CD4-positive, alpha-beta T cell treated with Interleukin-17A for 4 hours (primary cell): ENCODE data around the gene CBX6.
"Not testable (repeated sequence)": the region's sequence is repeated elsewhere in the genome, so short reads cannot be mapped to it uniquely, and the experiment has no call there.

ENCODE experiments used
- DNase-seq: peaks from one replicate; pipeline ENCODE4 v3.0.0-alpha.2; 2020; ENCODE audit warnings: mixed read lengths

CBX6 gene

DNA sequence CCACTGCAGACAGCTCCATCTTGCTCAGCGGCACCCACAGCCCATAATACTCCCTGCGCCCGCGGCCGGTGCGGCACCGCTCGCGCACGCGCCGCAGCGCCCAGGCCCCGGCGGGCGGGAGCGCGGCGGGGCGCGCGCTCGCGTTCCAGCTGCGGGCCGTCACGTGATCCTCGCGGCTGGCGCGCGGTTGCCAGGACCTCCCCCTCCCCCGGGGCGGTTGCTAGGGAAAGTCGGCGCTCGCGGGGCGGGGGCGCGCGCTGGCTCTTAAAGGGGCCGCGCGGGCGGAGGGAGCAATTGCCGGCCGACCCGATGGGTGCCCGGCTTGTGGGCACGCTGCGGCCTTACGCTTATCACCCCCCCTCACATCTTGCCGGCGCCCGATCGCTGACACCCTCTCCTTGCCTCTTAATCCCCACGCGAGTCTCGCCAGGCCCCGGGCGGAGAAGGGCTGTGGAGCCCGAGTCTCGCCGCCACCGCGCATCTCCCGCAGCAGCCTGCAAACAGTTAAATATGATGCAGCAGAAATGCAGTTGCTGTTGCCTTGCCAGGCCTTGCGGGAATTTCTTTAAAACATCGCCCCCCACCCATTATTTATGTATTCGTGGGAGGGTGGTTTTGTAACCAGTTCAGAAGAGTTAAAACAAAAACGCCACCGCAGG lies at the start of gene CBX6:
TSS of gene CBX6 (minus strand) at position 45 of the 659 bp plus-strand sequence. CDS start at position 19, 26 bp downstream.
- DNase-seq: peak; percentile 97

DNA sequence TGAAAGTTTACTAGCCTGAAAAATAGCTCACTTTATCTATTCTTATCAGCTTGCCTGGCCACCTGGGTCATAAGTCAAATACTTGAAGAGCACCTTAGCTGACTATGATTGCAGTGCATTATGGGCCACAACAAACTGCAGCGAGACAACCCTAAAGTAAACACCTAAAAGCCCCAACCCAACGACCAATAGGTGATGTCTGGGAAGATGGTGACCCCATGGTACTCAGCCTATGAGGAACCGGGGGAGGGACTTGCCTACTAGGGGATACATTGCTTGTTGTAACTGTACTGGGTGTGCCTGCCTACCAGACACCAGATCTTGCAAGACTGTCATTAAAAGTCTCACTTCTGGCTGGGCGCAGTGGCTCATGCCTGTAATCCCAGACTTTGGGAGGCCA lies 49.8 kb upstream of the CBX6 start:
- DNase-seq: no peak

DNA sequence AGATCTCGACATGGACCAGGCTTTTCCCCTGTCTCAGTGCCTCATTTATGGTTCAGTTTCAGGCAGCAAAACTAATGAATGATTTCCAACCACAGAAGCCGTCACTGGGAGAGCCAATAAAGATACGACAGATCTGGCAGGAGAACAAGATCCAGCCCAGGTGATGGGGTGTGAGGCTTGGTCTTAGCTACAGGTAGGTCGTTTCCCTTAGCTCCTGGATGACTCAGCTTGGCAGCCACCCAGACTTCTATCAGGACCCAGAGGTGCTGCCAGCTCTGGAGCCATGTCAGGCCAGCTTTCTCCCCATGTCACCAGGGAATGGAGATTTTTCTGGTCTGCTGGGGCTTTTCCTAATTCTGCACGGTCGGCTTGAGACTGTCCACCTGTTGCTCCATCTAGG lies 49.1 kb upstream of the CBX6 start:
- peak; percentile 8 for DNase-seq

DNA sequence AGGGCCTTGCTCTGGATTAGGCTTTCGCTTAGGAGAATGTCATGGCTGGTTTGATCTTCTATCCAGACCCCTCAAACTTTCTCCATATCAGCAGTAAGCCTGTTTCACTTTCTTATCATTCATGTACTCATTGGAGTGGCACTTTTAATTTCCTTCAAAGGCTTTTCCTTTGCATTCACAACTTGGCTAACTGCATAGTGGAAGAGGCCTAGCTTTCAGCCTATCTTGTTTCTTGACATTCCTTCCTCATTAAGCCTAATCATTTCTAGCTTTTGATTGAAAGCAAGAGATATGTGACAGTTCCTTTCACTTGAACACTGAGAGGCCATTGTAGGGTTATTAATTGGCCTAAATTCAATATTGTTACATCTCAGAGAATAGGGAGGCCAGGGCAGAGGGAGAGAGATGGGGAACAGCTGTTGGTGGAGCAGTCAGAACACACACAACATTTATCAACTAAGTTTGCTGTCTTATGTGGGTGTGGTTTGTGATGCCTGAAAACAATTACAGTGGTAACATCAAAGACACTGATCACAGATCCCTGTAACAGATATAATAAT lies 47.7 kb upstream of the CBX6 start:
- DNase-seq: no peak

DNA sequence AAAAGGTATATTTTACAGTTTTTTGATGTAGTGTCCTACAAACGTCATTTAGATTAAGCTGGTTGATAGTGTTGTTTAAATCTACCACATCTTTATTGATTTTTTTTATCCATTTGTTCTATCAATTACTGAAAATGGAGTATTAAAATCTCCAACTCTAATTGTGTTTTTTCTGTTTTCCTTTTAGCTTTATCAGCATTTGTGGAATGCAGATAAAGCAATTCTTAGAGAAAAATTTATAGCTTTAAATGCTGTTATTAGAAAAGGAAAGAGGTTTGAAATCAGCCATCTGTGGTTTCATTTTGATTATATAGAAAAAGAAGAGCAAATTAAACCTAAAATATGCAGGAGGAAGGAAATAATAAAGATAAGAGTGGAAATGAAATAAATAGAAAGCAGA lies 39.4 kb upstream of the CBX6 start:
- DNase-seq: no peak

- no peak for DNase-seq
Observed at GRCh38 chr22:38907767-38908166, 35.8 kb upstream of the CBX6 start.

- DNase-seq: no peak
Observed at GRCh38 chr22:38906052-38906451, 34.0 kb upstream of the CBX6 start.

DNA sequence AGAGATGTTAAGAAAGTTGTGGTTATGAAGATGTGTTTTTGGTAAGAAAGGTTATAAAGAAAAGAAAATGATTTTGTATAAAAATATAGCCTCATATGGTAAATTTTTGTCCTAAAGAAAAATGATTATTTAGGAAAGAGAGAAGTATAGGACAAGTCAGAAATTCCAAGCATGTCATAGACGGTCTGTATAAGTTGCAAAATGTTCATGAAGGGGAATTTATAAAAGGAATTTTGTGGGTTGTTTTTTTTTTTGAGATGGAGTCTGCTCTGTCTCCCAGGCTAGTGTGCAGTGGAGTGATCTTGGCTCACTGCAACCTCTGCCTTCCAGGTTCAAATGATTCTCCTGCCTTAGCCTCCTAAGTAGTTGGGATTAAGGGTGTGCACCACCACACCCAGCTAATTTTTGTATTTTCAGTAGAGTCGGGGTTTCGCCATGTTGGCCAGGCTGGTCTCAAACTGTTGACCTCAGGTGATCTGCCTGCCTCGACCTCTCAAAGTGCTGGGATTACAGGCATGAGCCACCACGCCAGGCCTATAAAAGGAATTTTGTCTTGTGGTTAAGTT lies 32.1 kb upstream of the CBX6 start:
- DNase-seq: not testable (repeated sequence)

DNA sequence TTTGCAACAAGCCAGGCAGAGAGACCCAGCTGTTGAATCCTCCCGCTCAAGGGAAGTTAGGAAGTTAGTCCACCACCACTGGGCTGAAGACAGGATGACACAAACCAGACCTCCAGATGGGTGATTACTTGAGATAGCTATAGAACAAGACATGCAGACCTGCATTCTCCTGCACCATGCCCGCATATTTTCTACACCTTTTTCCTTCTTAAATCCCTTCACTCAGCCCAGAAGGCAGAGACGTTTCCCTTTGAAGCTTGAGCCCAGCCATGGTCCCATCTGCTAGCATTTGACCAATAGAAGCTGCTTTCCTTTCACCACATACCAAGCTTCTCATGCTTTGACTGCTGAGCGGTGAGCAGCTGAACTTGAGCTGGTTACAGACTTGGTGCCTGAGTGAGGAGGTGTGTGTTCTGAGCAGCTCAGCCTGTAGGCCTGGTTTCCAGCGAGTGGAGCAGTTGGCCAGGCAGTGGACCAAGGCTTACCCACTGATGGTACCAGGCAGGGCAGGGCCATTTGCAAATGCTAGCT lies 29.2 kb upstream of the CBX6 start:
- no peak for DNase-seq

DNA sequence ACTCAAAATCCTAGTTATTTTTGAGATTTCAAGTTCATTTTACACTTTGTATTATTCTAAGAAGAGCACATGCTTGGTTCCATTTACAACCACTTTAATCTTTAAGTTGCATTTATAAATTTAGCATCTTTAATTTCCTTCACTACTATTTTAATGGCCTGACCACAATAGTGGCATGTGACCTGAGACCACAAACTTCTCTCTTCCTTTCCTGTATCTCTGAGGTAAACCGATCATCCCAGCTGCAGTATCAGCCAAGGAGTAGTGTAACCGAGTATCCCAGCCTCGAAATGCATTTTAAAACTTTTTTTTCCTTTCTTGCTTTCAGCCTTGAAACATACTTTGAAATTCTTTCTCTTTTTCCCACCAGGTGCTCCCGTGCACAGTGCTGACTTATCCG lies 28.7 kb upstream of the CBX6 start:
- DNase-seq: no peak

GRCh38 chr22:38891256-38891655 lies 19.2 kb upstream of the CBX6 start:
- DNase-seq: no peak

DNA sequence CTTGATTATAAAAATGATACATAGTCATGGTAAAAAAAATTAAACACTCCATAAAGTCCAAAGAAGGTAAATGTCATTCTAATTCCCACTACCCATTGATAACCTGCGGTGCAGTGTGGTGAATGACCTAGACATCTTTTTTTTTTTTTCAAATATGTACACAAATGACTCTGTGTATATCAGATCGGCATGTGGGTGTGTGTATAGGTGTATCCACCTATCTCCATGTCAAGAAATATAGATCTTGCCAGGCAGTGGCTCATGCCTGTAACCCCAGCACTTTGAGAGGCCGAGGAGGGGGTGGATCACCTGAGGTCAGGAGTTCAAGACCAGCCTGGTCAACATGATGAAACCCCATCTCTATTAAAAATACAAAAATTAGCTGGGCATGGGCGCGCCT lies 18.4 kb upstream of the CBX6 start:
- DNase-seq: no peak

DNA sequence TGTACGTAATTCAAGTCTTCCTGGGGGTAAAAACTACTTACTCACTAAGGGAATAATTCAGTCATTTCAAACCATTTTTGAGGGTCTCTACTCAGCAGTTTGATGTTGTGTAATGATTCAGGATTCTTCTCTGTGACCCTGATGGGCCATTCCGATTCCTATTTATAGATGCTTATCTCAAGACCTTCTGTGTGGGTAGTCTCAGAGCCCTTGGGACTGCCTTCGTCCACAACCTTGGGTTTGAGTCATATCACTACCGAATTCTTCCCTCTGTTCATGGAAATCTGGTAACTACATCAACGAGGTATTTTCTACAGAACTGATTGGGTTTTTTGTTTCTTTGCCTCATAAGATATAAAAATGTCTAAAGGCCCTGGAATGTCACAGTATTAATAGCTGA lies 14.3 kb upstream of the CBX6 start:
- no peak for DNase-seq

- DNase-seq: no peak
Observed at GRCh38 chr22:38882972-38883622, 11.1 kb upstream of the CBX6 start.

DNA sequence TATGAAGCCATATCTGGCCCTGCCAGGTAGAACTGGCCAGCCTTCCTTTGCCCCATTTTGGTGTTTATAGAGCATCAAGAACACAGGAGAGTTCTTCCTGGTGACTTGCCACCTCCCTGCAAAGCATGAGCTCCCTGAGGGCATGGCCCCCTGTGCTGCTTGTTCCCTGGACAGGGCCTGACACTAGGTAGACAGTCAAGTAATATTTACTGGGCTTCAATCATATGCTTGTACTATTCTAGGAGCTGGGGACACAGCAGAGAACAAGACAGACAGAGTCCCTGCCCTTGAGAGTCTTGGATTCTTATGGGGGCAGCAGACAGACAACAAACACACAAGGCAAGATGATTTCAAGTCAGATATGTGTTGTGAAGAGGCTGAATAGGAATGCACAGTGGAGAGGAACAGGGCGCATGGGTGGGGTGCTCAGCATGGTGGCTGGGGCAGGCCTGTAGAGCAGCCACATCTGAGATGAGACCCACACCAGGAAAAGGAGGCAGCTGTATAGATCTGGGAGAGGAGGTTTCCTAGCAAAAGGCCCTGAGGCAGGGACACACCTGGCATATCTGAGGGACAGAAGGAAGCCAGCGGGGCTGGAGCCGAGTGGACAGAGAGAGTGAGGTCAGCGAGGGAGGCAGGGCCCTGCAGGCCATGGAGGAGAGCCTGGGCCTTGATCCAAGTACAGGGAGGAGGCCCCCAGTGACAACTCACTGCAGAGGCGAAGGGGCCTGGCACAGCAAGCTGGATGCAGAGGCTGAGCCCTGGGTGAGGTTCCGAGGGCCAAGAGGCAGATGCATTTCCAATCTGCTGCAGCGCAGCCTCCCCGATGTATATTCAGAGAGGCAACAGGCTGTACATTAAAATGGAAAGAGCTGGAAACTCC lies 10.2 kb upstream of the CBX6 start:
- no peak for DNase-seq

- DNase-seq: no peak
Observed at GRCh38 chr22:38881464-38881871, 9.5 kb upstream of the CBX6 start.

DNA sequence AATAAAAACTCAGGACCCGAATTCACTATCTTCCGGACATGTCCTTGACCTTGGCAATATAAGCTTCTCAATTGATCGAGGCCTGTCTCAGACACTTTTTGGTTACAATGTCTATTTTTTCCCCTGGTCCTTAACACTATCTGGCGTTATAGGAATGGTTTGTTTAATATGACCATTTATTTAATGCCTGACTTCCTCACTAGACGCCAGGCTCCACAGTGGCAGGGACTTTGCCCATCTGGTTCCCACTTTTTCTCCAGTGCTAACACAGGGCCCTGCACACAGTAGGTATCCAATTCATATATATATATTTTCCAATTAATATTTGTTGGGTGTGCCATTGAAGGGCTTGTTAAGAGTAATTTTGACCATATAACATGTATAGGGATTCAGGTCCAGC lies 7.9 kb upstream of the CBX6 start:
- DNase-seq: no peak

DNA sequence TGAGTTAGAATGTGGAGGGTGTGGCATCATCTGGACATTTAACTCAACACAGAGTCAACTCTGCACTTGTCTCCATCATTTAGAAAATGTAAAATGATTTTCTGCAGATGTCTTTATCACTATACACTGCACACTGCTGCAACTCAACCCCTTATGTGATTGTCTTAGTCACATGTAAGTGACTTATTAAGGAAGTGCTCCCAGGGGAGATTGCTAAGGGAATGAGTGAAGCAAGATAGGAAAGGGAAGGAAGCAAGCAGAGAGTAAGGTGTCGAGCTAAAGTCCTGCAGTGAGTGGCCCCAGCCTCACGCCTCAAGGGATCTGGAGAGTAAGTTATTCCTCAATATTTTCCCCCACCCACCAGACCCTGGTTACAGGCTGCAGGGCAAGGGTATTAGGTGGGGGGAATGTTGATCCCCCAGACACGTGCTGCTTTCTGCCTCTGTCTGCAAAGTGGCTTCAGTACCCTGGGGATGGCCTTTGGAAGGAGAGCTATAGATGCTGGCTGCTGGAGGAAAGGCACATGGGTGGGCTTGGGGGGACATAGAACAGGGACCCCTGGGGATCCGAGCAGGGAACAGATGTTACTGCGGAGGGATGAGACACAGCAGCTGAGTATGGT lies 7.2 kb upstream of the CBX6 start:
- no peak for DNase-seq

DNA sequence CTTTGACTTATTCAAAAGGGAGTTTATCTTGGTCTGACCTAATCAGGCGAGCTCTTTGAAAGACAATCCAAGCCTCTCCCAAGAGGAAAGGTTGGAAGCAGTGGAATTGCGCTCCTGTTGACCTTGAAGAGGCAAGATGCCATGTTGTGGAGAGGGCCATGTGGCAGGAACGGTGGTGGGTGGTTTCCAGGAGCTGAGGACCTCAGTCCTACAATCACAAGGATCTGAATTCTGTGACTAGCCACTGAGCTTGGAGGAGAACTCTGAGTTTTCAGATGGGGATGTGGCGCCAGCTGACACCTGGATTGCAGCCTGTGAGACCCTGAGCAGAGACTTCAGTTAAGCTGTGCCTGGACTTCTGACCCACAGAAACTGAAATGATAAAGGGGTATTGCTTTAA lies 6.0 kb upstream of the CBX6 start:
- DNase-seq: no peak

DNA sequence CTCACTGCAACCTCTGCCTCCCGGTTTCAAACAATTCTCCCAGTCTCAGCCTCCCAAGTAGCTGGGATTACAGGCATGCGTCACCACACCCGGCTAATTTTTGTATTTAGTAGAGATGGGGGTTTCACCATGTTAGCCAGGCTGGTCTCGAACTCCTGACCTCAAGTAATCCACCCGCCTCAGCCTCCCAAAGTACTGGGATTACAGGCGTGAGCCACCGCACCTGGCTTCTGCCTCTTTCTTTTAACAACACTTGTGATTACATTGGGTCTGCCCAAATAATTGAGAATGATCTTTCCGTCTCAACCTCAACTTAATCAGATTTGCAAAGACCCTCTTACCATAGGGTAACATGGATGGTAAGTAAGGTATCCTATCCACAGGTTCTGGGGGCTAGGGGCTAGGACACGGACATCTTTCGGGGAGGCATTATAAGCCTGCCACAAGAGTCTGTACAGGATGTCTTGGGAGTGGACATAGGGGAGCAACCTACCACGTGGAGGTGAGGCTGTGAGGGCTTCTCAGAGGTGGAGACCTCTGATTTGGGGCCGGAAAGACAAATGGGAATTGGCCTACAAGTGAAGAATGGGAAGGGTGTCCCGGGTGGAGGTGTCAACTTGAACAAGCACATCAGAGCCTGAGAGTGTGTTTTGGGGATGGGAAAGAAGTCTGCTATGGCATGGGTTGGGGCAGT lies 2.7 kb upstream of the CBX6 start:
- DNase-seq: no peak

GRCh38 chr22:38873469-38874411 lies 1.7 kb upstream of the CBX6 start:
- peak; percentile 82 for DNase-seq
